A549 treated with GW870086 at 1 μM for 4 hours (cell line): ENCODE measurements around the gene EXOSC7. TPM values are rescaled to one million over a fixed set of nuclear protein-coding genes. Genes with fewer than 3 reads are reported as not detected.

Source experiments
- total RNA-seq: library from RNA; stranded (reverse); fragments of 200-300 nt; extraction: Qiagen RNA extraction; gene quantifications from 5 replicates; pipeline ENCODE4 v1.2.3, GENCODE V29; 2022; ENCODE audit warnings: low read depth

The EXOSC7 gene
- total RNA-seq, result 42.9 to 49.4 TPM (median 44.5 TPM) in 5 replicates

GRCh38 chr3:44976002-44976815, at the start of gene EXOSC7, which contains the start of gene ZDHHC3:
TSS of gene EXOSC7 (plus strand) at chr3:44976244. CDS start at chr3:44976278, 34 bp downstream.
TSS of gene ZDHHC3 (minus strand) at chr3:44976174. CDS start at chr3:44959436, 16,738 bp downstream.

GRCh38 chr3:45026038-45026437, 50.0 kb downstream of the EXOSC7 start, which contains the start of gene CLEC3B:
TSS of gene CLEC3B (plus strand) at chr3:45026303. CDS start at chr3:45026363, 60 bp downstream.

Other genes with a start within 250 kb of the EXOSC7 start
- gene ZNF501, start 246.6 kb upstream of the EXOSC7 start, total RNA-seq, result not detected in 5 replicates
- gene KIAA1143, start 214.6 kb upstream of the EXOSC7 start, total RNA-seq, result 10.7 to 17.8 TPM (median 16.8 TPM) in 5 replicates
- gene KIF15, start 214.4 kb upstream of the EXOSC7 start, total RNA-seq, result 7.8 to 10.0 TPM (median 9.2 TPM) in 5 replicates
- 7.3 to 11.4 TPM (median 10.5 TPM) in 5 replicates for gene TMEM42, start 114.3 kb upstream of the EXOSC7 start, total RNA-seq
- 0.10 to 0.20 TPM (median 0.17 TPM) in 5 replicates for gene TGM4, start 101.6 kb upstream of the EXOSC7 start, total RNA-seq
- 34.7 to 46.8 TPM (median 43.0 TPM) in 5 replicates for gene ZDHHC3, start 70 bp upstream of the EXOSC7 start, total RNA-seq
- gene CLEC3B, start 50.1 kb downstream of the EXOSC7 start, total RNA-seq, result 0.27 TPM in 1 of 5 replicates, not detected in the others
- 9.8 to 11.7 TPM (median 10.5 TPM) in 5 replicates for gene CDCP1, start 170.1 kb downstream of the EXOSC7 start, total RNA-seq